GM12875 (cell line): ENCODE results near the gene DNAJC5G.

ENCODE experiments used
- H3K4me3 ChIP-seq: one replicate; pipeline ENCODE4 v1.5.1; 2011; ENCODE audit warnings: low read depth, low read length, control low read depth
- CTCF ChIP-seq: IDR thresholded peaks from 2 replicates; pipeline ENCODE4 v1.5.1; 2011; ENCODE audit warnings: low read depth, mild to moderate bottlenecking, control low read depth, inconsistent platforms, low read length, moderate library complexity, borderline replicate concordance; ENCODE audit not compliant: insufficient read depth

Gene DNAJC5G

GRCh38 chr2:27237341-27237945 lies 37.8 kb upstream of the DNAJC5G start:
- no peak for TF ChIP-seq CTCF
- H3K4me3 ChIP-seq = no peak overlapping the region

- no peak for TF ChIP-seq CTCF
- no peak overlapping the region for H3K4me3 ChIP-seq
Measured at GRCh38 chr2:27238976-27239375, 36.3 kb upstream of the DNAJC5G start.

- no peak for TF ChIP-seq CTCF
- H3K4me3 ChIP-seq = no peak overlapping the region
Measured at GRCh38 chr2:27240406-27240805, 34.8 kb upstream of the DNAJC5G start.

- H3K4me3 ChIP-seq = no peak overlapping the region
- no peak for TF ChIP-seq CTCF
Measured at GRCh38 chr2:27241761-27242613, 33.2 kb upstream of the DNAJC5G start.

- no peak for TF ChIP-seq CTCF
- no peak overlapping the region for H3K4me3 ChIP-seq
Measured at GRCh38 chr2:27242614-27242951, 32.6 kb upstream of the DNAJC5G start.

GRCh38 chr2:27243391-27244130 lies 31.7 kb upstream of the DNAJC5G start:
- no peak for TF ChIP-seq CTCF
- H3K4me3 ChIP-seq = no peak overlapping the region
